ENCODE data around the gene EPB41L2. TPM values are rescaled to one million over a fixed set of nuclear protein-coding genes. Genes with fewer than 3 reads are reported as not detected.

The EPB41L2 gene
- total RNA-seq, 1 donor from 2014 or later = 136 TPM

GRCh38 chr6:130978660-130979396 is 84.2 kb downstream of the EPB41L2 start:
- Histone ChIP-seq H3K4me3 (ENCODE audit: insufficient read depth, low read depth, low read length) (no peak overlapping the region), H4K20me1 (ENCODE audit: insufficient read depth, low read length) (peaks cover 6% of the 10 kb centered on the region), H2AFZ (ENCODE audit: low read depth, low read length) (no peak overlapping the region), H3K4me2 (ENCODE audit: low read length) (no peak overlapping the region), H3K4me1 (ENCODE audit: insufficient read depth, low read length) (no peaks in the 10 kb centered on the region), H3K27ac (ENCODE audit: low read depth, low read length) (no peak overlapping the region), H3K9me3 (ENCODE audit: insufficient read depth, low read depth, low read length) (no peaks in the 10 kb centered on the region), H3K27me3 (ENCODE audit: insufficient read depth, low read length) (no peaks in the 10 kb centered on the region), H3K79me2 (ENCODE audit: insufficient read depth, low read length) (peaks cover 20% of the 10 kb centered on the region), H3K36me3 (ENCODE audit: insufficient read depth, low read length) (no peaks in the 10 kb centered on the region), H3K9ac (ENCODE audit: low read length) (no peak overlapping the region)
- DNase-seq (ENCODE audit: low read depth) (no peak), FAIRE-seq (no peak)
- no peak for TF ChIP-seq EZH2 (IDR thresholded peaks at IDR 0.05; ENCODE audit: insufficient read depth, low read length)
- no peak for TF ChIP-seq CTCF (IDR thresholded peaks at IDR 0.05; ENCODE audit: insufficient read depth, low read depth, low read length)
- no peaks in the 10 kb centered on the region for H3K27me3 Mint-ChIP-seq (ENCODE audit: low read depth, unreplicated experiment)
- H3K4me1 Mint-ChIP-seq (ENCODE audit: low read depth, unreplicated experiment) = peaks cover 35% of the 10 kb centered on the region
- no peak overlapping the region for H3K27ac Mint-ChIP-seq (ENCODE audit: unreplicated experiment)
- no peak overlapping the region for H3K4me3 Mint-ChIP-seq (ENCODE audit: unreplicated experiment)
- no peaks in the 10 kb centered on the region for H3K9me3 Mint-ChIP-seq (ENCODE audit: unreplicated experiment)
- H3K36me3 Mint-ChIP-seq (ENCODE audit: low read depth, unreplicated experiment) = peaks cover 2% of the 10 kb centered on the region

- H3K9ac ChIP-seq (ENCODE audit: low read length) = no peak overlapping the region
- H2AFZ ChIP-seq (ENCODE audit: low read depth, low read length) = no peak overlapping the region
- Mint-ChIP-seq H3K27me3 (ENCODE audit: low read depth, unreplicated experiment) (no peaks in the 10 kb centered on the region), H3K36me3 (ENCODE audit: low read depth, unreplicated experiment) (peaks cover 2% of the 10 kb centered on the region), H3K9me3 (ENCODE audit: unreplicated experiment) (no peaks in the 10 kb centered on the region), H3K4me3 (ENCODE audit: unreplicated experiment) (no peak overlapping the region), H3K4me1 (ENCODE audit: low read depth, unreplicated experiment) (peaks cover 36% of the 10 kb centered on the region), H3K27ac (ENCODE audit: unreplicated experiment) (peak overlapping the region; percentile 20)
- H3K4me3 ChIP-seq (ENCODE audit: insufficient read depth, low read depth, low read length) = no peak overlapping the region
- no peaks in the 10 kb centered on the region for H3K9me3 ChIP-seq (ENCODE audit: insufficient read depth, low read depth, low read length)
- no peak overlapping the region for H3K27ac ChIP-seq (ENCODE audit: low read depth, low read length)
- H3K79me2 ChIP-seq (ENCODE audit: insufficient read depth, low read length) = peaks cover 23% of the 10 kb centered on the region
- H3K4me2 ChIP-seq (ENCODE audit: low read length) = no peak overlapping the region
- DNase-seq (ENCODE audit: low read depth) (no peak), FAIRE-seq (no peak)
- no peak for TF ChIP-seq EZH2 (IDR thresholded peaks at IDR 0.05; ENCODE audit: insufficient read depth, low read length)
- no peak for TF ChIP-seq CTCF (IDR thresholded peaks at IDR 0.05; ENCODE audit: insufficient read depth, low read depth, low read length)
- H4K20me1 ChIP-seq (ENCODE audit: insufficient read depth, low read length) = peaks cover 6% of the 10 kb centered on the region
- no peaks in the 10 kb centered on the region for H3K27me3 ChIP-seq (ENCODE audit: insufficient read depth, low read length)
- no peaks in the 10 kb centered on the region for H3K36me3 ChIP-seq (ENCODE audit: insufficient read depth, low read length)
- H3K4me1 ChIP-seq (ENCODE audit: insufficient read depth, low read length) = no peaks in the 10 kb centered on the region
Observed at GRCh38 chr6:130978180-130978579, 84.9 kb downstream of the EPB41L2 start.

GRCh38 chr6:130975325-130975724 is 87.7 kb downstream of the EPB41L2 start:
- no peak for FAIRE-seq
- Mint-ChIP-seq H3K27ac (ENCODE audit: unreplicated experiment) (no peak overlapping the region), H3K27me3 (ENCODE audit: low read depth, unreplicated experiment) (no peaks in the 10 kb centered on the region), H3K36me3 (ENCODE audit: low read depth, unreplicated experiment) (peaks cover 2% of the 10 kb centered on the region), H3K4me3 (ENCODE audit: unreplicated experiment) (no peak overlapping the region), H3K9me3 (ENCODE audit: unreplicated experiment) (no peaks in the 10 kb centered on the region), H3K4me1 (ENCODE audit: low read depth, unreplicated experiment) (peaks cover 34% of the 10 kb centered on the region)
- Histone ChIP-seq H3K4me3 (ENCODE audit: insufficient read depth, low read depth, low read length) (no peak overlapping the region), H3K27ac (ENCODE audit: low read depth, low read length) (no peak overlapping the region), H4K20me1 (ENCODE audit: insufficient read depth, low read length) (peaks cover 6% of the 10 kb centered on the region), H3K36me3 (ENCODE audit: insufficient read depth, low read length) (no peaks in the 10 kb centered on the region), H3K4me2 (ENCODE audit: low read length) (no peak overlapping the region), H3K9ac (ENCODE audit: low read length) (no peak overlapping the region), H3K27me3 (ENCODE audit: insufficient read depth, low read length) (no peaks in the 10 kb centered on the region), H3K79me2 (ENCODE audit: insufficient read depth, low read length) (peaks cover 20% of the 10 kb centered on the region), H3K9me3 (ENCODE audit: insufficient read depth, low read depth, low read length) (no peaks in the 10 kb centered on the region), H2AFZ (ENCODE audit: low read depth, low read length) (no peak overlapping the region), H3K4me1 (ENCODE audit: insufficient read depth, low read length) (no peaks in the 10 kb centered on the region)
- peak; percentile 45 for DNase-seq (ENCODE audit: low read depth)
- TF ChIP-seq CTCF (IDR thresholded peaks at IDR 0.05; ENCODE audit: insufficient read depth, low read depth, low read length) = no peak
- no peak for TF ChIP-seq EZH2 (IDR thresholded peaks at IDR 0.05; ENCODE audit: insufficient read depth, low read length)
